GM21786 (cell line): ENCODE results near the gene AK2.
"Not testable (repeated sequence)": the region's sequence is repeated elsewhere in the genome, so short reads cannot be mapped to it uniquely, and the experiment has no call there.

Experiments used
- ATAC-seq: cut with Tn5 transposase; IDR thresholded peaks from one replicate; pipeline ENCODE4 v1.9.1; 2021; ENCODE audit not compliant: unreplicated experiment

AK2 gene

GRCh38 chr1:32977546-32978087 lies 59.1 kb downstream of the AK2 start:
- no peak for ATAC-seq

GRCh38 chr1:32975055-32975454 lies 61.6 kb downstream of the AK2 start:
- not testable (repeated sequence) for ATAC-seq

- ATAC-seq, result not testable (repeated sequence)
These were observed 63.2 kb downstream of the AK2 start for GRCh38 chr1:32973458-32973857.

GRCh38 chr1:32972814-32973428 lies 63.8 kb downstream of the AK2 start:
- ATAC-seq, result no peak

- no peak for ATAC-seq
These were observed 65.1 kb downstream of the AK2 start for GRCh38 chr1:32971576-32971975.

- ATAC-seq, result no peak
These were observed 65.5 kb downstream of the AK2 start for GRCh38 chr1:32971156-32971555.

GRCh38 chr1:32969566-32969965 lies 67.1 kb downstream of the AK2 start:
- ATAC-seq, result no peak

GRCh38 chr1:32967888-32968568 lies 68.7 kb downstream of the AK2 start:
- no peak for ATAC-seq

GRCh38 chr1:32966900-32967299 lies 69.8 kb downstream of the AK2 start:
- no peak for ATAC-seq

GRCh38 chr1:32965251-32965747 lies 71.4 kb downstream of the AK2 start:
- ATAC-seq, result no peak

GRCh38 chr1:32964461-32965250 lies 72.0 kb downstream of the AK2 start, which contains the start of gene RNF19B:
Gene RNF19B, minus strand, starts transcription at chr1:32964809. Its CDS starts 124 bp downstream, at chr1:32964685.
- peak; percentile 72 for ATAC-seq

GRCh38 chr1:32963746-32964460 lies 72.8 kb downstream of the AK2 start:
- ATAC-seq, result peak; percentile 4

- ATAC-seq, result no peak
These were observed 74.3 kb downstream of the AK2 start for GRCh38 chr1:32962248-32962896.

- ATAC-seq, result no peak
These were observed 75.8 kb downstream of the AK2 start for GRCh38 chr1:32960819-32961355.

- no peak for ATAC-seq
These were observed 76.3 kb downstream of the AK2 start for GRCh38 chr1:32960342-32960741.

- no peak for ATAC-seq
These were observed 77.9 kb downstream of the AK2 start for GRCh38 chr1:32958827-32959226.
